HG02678 (cell line): Measurements from ENCODE around the gene PKNOX2.

Source experiments
- ATAC-seq: cut with Tn5 transposase; IDR thresholded peaks from one replicate; pipeline ENCODE4 v1.9.1; 2021; ENCODE audit warnings: mild to moderate bottlenecking, moderate library complexity; ENCODE audit not compliant: unreplicated experiment

The PKNOX2 gene

GRCh38 chr11:125228993-125229392, 64.4 kb downstream of the PKNOX2 start:
- no peak for ATAC-seq

- ATAC-seq = no peak
Measured at GRCh38 chr11:125229916-125230315, 65.4 kb downstream of the PKNOX2 start.

DNA sequence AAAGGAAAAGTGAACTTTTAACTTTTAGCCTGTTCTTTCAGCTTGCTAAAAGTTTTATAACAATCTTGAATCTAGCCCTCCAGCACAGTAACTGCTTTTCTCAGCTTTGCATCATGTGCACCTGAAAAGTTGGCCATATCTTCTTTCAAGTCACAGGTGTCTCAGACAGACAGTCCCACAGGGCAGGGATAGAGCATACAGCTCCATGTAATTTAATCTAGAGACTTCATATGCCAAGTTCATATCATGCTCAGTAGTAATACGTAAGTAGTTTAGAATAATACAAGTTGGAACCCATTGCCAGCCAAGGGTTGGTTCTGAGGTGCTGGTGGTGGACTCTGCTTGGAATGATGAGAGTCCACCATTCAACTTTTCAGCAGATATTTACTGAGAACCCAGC, 68.6 kb downstream of the PKNOX2 start:
- no peak for ATAC-seq

DNA sequence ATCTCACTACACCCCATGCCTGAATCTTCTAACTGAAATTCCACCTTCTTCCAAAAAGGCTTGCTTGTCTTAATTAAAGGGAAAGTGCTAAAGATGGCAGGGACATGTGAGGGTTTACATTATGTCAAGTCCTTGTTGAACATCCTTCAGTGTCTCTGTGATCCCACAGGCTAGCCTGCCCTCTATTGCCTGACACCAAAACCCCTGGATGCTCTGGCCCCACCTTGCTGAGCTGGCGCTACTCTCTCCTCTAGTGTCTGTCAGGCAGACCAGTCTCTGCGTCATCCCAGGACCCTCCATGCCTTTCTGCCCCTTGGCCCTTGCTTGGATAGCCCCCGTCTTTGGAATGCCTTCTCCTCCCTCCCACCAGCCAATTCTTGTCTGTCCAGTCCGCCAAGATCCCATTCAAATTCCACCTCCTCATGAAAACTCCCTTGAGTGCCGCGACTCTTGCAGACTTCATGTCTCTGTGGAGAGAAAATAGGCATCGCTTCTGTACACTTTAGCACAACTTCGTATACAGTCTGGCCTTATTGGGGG, 69.3 kb downstream of the PKNOX2 start:
- ATAC-seq = no peak

- ATAC-seq = no peak
Measured at GRCh38 chr11:125235071-125235471, 70.5 kb downstream of the PKNOX2 start.

DNA sequence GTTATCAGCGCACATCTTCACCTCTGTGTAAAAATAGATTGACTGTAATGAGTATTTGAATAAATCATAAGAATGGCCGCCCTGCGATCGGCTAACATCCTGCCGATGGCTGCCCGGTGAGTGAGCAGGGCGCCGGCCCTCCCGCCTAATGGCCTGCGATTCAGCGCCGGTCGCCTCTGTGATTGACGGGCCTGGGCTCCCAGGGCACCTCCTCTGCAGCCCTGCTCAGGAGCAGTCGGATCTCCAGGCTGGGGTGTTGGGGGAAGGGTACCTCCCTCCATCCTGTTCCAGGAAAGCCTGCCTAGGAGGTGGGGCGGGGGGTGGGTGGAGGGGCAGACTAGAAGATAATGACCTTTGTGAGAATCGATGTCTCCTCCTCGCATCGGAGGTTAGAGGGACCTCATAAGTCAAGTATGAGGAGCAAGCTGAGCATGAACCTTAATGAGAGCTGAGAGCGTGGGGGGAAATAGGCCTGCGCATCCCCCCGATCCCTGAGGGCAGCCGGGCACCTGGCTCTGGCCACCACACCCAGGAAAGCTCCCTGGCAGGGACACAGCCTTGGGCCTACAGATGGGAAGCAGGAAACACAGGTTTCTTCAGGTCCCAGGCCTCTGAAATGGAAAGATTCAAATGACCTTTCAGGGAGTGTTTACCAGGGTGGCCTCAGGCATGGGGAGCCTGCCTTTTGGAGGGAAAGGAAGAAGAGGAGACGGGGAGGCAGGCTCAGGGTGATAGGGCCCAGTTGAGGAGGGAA, 71.7 kb downstream of the PKNOX2 start:
- no peak for ATAC-seq

DNA sequence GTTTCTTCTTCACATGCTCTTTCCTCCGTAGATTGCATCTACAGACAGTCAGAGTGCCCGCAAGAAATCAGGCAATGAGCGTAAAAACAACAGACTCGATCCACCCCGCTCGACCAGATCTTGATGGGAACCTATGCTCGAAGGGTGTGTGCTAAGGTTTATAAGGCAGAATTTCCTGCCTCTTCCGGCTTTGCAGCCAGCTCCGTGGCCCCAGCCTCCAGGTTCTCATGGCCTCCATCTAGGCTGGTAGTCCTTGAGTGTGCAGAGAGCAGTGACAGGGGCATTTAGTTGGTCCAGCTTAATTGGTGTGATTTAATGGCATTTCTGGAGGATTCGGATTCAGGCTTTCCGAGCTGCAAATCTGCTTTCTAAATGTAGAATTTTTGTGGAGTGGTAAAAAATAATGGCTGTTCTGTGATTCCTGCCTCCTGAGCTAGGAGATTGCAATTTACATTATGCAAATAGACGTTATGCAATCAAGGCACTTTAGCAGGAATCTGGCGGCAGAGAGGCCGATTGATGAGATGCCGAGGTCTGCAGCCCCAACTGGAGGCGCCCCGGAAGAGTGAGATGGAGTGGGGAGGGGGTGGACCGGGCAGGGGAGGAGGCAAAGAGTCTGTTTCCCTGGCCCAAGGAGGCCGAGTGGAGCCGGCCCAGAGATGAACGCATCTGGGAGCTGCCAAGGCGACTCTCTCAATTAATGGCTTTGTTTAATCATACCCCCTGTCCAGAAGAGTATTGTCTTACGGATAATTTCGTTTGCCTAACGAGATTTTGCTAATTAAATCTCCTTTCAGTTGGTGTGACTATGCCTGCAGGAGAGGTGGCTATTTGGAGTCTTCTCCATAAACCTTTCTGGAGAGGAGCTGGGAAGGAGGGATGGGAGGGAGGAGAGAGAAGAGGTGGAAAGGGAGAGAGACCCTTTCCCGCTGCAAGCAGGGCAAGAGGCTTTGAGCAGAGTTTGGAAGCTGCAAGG, 75.3 kb downstream of the PKNOX2 start:
- no peak for ATAC-seq

DNA sequence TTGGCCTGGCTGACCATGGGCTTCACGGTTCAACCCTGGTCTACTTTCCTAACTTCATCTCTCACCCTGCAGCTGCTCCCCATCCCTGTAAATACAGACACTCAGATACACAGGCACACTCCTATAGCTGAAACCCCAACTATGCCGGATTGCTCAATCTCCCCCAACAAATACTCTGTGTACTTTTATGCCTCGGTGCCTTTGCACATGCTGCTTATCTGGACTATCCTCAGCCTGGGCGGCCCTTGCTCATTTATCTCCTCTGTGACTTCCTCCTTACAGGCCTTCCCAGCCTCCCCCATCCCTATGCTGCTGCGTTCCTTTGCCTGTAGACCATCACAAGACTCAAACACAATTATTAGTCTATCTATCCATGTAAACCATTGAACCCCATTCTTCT, 76.6 kb downstream of the PKNOX2 start:
- no peak for ATAC-seq

DNA sequence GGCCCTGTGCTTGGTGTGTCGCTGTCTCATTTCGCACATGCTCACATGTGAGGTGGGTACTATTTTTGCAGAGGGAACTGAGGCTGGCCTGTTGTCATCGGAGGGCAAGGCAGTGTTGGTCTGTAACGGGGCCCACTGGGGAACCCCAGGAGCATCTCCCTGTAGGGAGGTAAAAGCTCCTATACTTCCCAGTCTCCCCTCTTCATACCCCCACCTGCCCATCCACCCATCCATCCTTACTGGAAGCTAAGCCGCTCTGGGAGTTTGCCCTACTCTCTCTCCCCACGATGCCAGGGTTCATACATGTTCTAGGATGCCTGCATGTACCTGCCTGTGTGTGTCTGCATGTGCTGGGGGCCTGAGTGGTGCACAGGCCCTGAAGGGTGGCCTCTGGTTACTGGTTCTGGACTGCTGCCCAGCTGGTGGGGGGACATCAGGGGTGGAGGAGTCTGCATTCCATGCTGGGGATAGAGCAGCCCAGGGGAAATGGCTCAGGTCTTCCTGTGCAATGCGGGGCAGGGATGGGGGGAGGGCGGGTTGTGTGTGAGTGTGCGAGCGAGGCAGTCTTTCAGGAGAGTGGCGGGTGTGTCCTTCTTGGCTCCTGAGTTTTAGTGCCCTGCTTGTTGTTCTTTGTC, 77.7 kb downstream of the PKNOX2 start:
- no peak for ATAC-seq

DNA sequence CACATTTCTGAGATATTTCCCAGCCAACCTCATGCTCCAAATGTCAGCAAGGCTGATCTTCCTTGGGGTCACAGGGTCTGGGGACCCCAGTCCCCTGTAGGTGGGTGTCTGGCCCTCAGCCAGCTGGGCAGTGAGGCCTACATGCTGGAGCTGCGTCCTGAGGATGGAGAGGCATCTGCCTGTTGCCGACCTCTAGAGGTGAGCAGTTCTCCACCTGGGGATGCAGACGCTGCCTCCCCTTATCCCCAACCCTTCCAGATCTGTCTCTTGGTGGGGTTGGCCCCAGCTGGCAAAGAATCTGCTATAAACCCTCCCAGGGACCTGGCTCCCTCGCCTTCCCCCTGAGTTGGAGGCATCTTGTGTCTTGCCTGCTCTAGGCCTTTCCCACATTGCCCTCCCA, 79.6 kb downstream of the PKNOX2 start:
- ATAC-seq = no peak

DNA sequence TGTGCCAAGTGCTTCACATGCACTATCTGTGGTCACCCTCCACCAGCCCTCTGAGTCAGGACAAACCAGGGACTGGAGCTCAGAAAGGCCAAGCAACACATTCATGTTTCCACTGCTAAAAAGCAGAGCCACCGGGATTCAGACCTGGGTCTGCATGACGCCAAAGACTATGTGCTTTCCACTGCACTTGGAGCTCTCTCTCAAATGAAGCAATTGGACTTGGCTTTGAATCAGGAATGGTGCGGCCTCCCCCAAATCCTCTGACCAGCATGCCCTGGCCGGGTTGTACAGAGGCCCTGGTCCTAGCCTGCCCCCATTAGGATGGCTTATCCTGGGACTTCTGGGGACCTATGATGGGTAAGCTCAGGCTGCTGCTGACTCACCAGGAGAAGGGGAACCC, 80.7 kb downstream of the PKNOX2 start:
- no peak for ATAC-seq

DNA sequence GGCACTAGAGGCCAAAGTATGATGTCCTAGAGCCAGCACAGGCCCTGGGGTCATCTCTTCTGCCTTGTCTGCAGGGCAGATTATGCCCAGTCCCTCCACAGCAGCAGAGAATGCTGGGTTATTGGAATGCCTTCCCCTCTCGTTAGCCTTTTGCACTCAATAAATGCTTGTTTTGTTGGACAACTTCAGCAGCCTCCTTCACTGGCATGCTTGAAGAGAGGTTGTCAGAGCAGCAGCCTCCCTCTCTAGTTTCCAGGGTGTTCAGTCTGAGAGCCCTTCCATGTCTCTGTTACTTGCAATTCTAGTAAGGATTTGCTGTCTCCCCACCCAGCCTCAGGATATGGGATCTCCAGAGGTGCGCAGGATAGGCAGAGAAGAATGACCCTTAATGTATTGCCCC, 82.9 kb downstream of the PKNOX2 start:
- no peak for ATAC-seq

GRCh38 chr11:125250318-125251213, 86.0 kb downstream of the PKNOX2 start:
- ATAC-seq = no peak

- no peak for ATAC-seq
Measured at GRCh38 chr11:125251214-125251545, 86.6 kb downstream of the PKNOX2 start.

GRCh38 chr11:125251956-125252355, 87.4 kb downstream of the PKNOX2 start:
- ATAC-seq = no peak

DNA sequence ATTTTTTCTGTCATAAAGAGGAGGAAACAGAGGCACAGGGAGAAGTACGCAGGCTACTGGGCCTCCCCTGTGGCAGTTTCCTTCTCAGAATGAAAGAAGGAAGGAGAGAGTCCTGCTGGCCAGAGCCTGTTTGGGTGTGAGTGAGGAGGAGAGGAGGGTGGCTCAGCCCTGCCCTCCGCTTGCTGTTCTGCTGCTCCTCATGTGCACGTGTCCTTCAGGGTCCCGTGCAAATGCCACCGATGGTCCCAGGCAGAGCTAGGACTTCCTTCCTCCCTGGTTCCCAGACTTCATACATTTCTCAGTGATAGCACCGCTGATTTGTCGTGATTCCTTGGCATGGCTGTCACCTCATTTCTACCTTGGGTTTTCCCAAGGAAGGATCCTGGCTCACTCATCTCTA, 88.7 kb downstream of the PKNOX2 start:
- ATAC-seq = no peak

GRCh38 chr11:125253795-125254525, 89.4 kb downstream of the PKNOX2 start:
- ATAC-seq = no peak

- ATAC-seq = no peak
Measured at GRCh38 chr11:125256541-125257189, 92.1 kb downstream of the PKNOX2 start.

DNA sequence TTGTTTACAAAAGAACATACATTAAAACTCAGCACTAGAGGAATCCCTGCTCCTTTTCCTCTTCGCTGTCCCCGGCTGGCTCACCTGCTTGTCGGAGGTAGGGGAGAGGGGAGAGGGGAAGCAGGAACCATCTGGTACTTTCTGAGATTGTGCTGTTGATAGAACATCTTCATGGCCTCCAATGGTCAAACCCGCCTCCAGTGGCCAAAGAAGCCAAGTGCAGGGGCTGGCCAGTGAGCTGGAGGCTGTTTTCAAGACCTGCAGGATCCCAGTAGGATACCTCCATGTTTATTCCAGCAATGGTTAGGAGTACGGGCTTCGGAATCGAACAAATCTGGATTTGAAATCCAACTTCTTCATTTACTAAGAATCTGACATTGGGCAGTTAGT, 92.6 kb downstream of the PKNOX2 start:
- ATAC-seq = no peak
